Stomach (tissue), 4 donors: ENCODE measurements around the gene MAMDC2.

Source experiments
- CTCF ChIP-seq, 7 experiments: fragments of 450-650 bp in 4 of 7; fragments of 200-600 bp in 3 of 7; sonication (generic) in 3 of 7; IDR thresholded peaks; one replicate each; pipeline ENCODE4 v1.5.1; 2016 to 2019; ENCODE audit warnings: antibody characterized with exemption in 7 of 7, control low read depth in 2 of 7, mild to moderate bottlenecking in 1 of 7
- POLR2AphosphoS5 ChIP-seq, 3 donors: sonication (generic); formaldehyde crosslinking; IDR thresholded peaks; one replicate each; pipeline ENCODE4 v1.6.1; 2016; ENCODE audit warnings: antibody characterized with exemption in 3 of 3

- TF ChIP-seq POLR2AphosphoS5 (IDR thresholded peaks at IDR 0.05) (no peak), CTCF (IDR thresholded peaks at IDR 0.05) (no peak)
These were observed 41.6 kb downstream of the MAMDC2 start for GRCh38 chr9:70085241-70085640.
